Eye (tissue), 1 donor: ENCODE data around the gene PRDM10.

Experiments used
- DNase-seq: peaks from one replicate; pipeline ENCODE4 v3.0.0-alpha.2; 2015

PRDM10 gene

GRCh38 chr11:130003717-130004001, 1.0 kb upstream of the PRDM10 start:
- DNase-seq, result no peak

GRCh38 chr11:130002846-130003716, 446 bp upstream of the PRDM10 start:
- DNase-seq, result peak; percentile 100

- DNase-seq, result peak; percentile 86
These were observed 929 bp downstream of the PRDM10 start for GRCh38 chr11:130001461-130002351.

GRCh38 chr11:130000552-130001176, 2.0 kb downstream of the PRDM10 start:
- peak; percentile 16 for DNase-seq

- no peak for DNase-seq
These were observed 3.2 kb downstream of the PRDM10 start for GRCh38 chr11:129999407-129999806.

- DNase-seq, result no peak
These were observed 3.7 kb downstream of the PRDM10 start for GRCh38 chr11:129998905-129999304.

GRCh38 chr11:129998107-129998506, 4.5 kb downstream of the PRDM10 start:
- DNase-seq, result no peak

GRCh38 chr11:129997513-129997912, 5.1 kb downstream of the PRDM10 start:
- DNase-seq, result no peak

GRCh38 chr11:129996113-129996870, 6.3 kb downstream of the PRDM10 start:
- DNase-seq, result no peak

- no peak for DNase-seq
These were observed 7.5 kb downstream of the PRDM10 start for GRCh38 chr11:129995163-129995562.

GRCh38 chr11:129992161-129992944, 10.3 kb downstream of the PRDM10 start:
- peak; percentile 42 for DNase-seq

GRCh38 chr11:129989149-129989813, 13.4 kb downstream of the PRDM10 start:
- DNase-seq, result no peak

GRCh38 chr11:129987950-129988349, 14.7 kb downstream of the PRDM10 start:
- no peak for DNase-seq

GRCh38 chr11:129985823-129986222, 16.8 kb downstream of the PRDM10 start:
- DNase-seq, result no peak

- no peak for DNase-seq
These were observed 22.5 kb downstream of the PRDM10 start for GRCh38 chr11:129980086-129980485.

- DNase-seq, result no peak
These were observed 23.5 kb downstream of the PRDM10 start for GRCh38 chr11:129979046-129979605.

GRCh38 chr11:129978447-129978846, 24.2 kb downstream of the PRDM10 start:
- DNase-seq, result no peak

GRCh38 chr11:129976328-129976727, 26.3 kb downstream of the PRDM10 start:
- DNase-seq, result peak; percentile 60

- no peak for DNase-seq
These were observed 27.1 kb downstream of the PRDM10 start for GRCh38 chr11:129975543-129975942.

GRCh38 chr11:129974672-129975071, 28.0 kb downstream of the PRDM10 start:
- no peak for DNase-seq

GRCh38 chr11:129974237-129974636, 28.4 kb downstream of the PRDM10 start:
- no peak for DNase-seq
